HepG2 (cell line): ENCODE results near the gene CMIP. TPM values are rescaled to one million over a fixed set of nuclear protein-coding genes. Genes with fewer than 3 reads are reported as not detected.

ENCODE experiments used
- BRD4 ChIP-seq: sonication (generic); formaldehyde crosslinking; IDR thresholded peaks from 2 replicates; pipeline ENCODE4 v1.4.0; 2020; ENCODE audit warnings: missing genetic modification reagents
- CREM ChIP-seq, 2 experiments: sonication (generic) in 1 of 2; formaldehyde crosslinking in 1 of 2; IDR thresholded peaks; 2 replicates each; pipeline versions ENCODE4 v1.4.0 to v1.6.1; 2016 to 2020; ENCODE audit warnings: antibody characterized with exemption in 1 of 2, mild to moderate bottlenecking in 1 of 2, missing genetic modification reagents in 1 of 2
- FOXA1 ChIP-seq, 2 experiments: fragments of 450-650 bp in 1 of 2; sonication (generic) in 1 of 2; formaldehyde crosslinking in 1 of 2; IDR thresholded peaks; 2 replicates each; pipeline versions ENCODE4 v1.4.0 to v1.6.1; 2016 to 2020; ENCODE audit warnings: missing genetic modification reagents in 1 of 2
- HOXA5 ChIP-seq: sonication (generic); formaldehyde crosslinking; IDR thresholded peaks from 2 replicates; pipeline ENCODE4 v1.4.0; 2020; ENCODE audit warnings: missing genetic modification reagents
- KAT7 ChIP-seq: IDR thresholded peaks from 2 replicates; pipeline ENCODE4 v1.6.1; 2018; ENCODE audit warnings: borderline replicate concordance, missing compliant biosample characterization
- KDM2A ChIP-seq: sonication (generic); formaldehyde crosslinking; IDR thresholded peaks from 2 replicates; pipeline ENCODE4 v1.4.0; 2020; ENCODE audit warnings: low read depth, missing genetic modification reagents, borderline replicate concordance
- MBD4 ChIP-seq: IDR thresholded peaks from 2 replicates; pipeline ENCODE4 v1.6.1; 2012; ENCODE audit warnings: low read length, inconsistent platforms, borderline replicate concordance
- MED1 ChIP-seq: sonication (generic); formaldehyde crosslinking; IDR thresholded peaks from 2 replicates; pipeline ENCODE4 v1.4.0; 2020; ENCODE audit warnings: missing genetic modification reagents
- ZNF17 ChIP-seq: sonication (generic); formaldehyde crosslinking; IDR thresholded peaks from 2 replicates; pipeline ENCODE4 v1.5.0; 2020; ENCODE audit warnings: mild to moderate bottlenecking, missing genetic modification reagents
- ZNF510 ChIP-seq: sonication (generic); formaldehyde crosslinking; IDR thresholded peaks from 2 replicates; pipeline ENCODE4 v1.4.0; 2020; ENCODE audit warnings: low read depth, mild to moderate bottlenecking, missing genetic modification reagents
- polyA plus RNA-seq, 8 experiments: library from polyadenylated mRNA; depleted of rRNA in 3 of 8; stranded (reverse) in 7 of 8; unstranded in 1 of 8; fragments of >200 nt; fragmentation: Illumina TruSeq in 4 of 8; extraction: Trizol in 4 of 8; gene quantifications; 2 replicates each; pipeline versions ENCODE4 v1.2.1 to v1.2.3, GENCODE V29; 2011 to 2016; ENCODE audit warnings: low read depth in 4 of 8, missing spikeins in 1 of 8, mixed read lengths in 1 of 8; ENCODE audit not compliant: insufficient read depth in 1 of 8
- total RNA-seq, 5 experiments: library from RNA; depleted of rRNA; stranded (reverse); fragments of >200 nt; fragmentation: Illumina TruSeq; extraction: Trizol; gene quantifications; 2 replicates each; pipeline ENCODE4 v1.2.3, GENCODE V29; 2016; ENCODE audit warnings: low read depth in 1 of 5
- TF ChIP-seq, protein P1 (sequence below): sonication (generic); formaldehyde crosslinking; IDR thresholded peaks from 2 replicates; pipeline ENCODE4 v1.4.0; 2020; ENCODE audit warnings: missing genetic modification reagents
- TF ChIP-seq, protein P2 (sequence below): sonication (generic); formaldehyde crosslinking; IDR thresholded peaks from 2 replicates; pipeline ENCODE4 v1.9.0; 2021; ENCODE audit warnings: mild to moderate bottlenecking, missing genetic modification reagents
- TF ChIP-seq, protein P3 (sequence below): sonication (generic); formaldehyde crosslinking; conservative IDR thresholded peaks from 2 replicates; pipeline ENCODE4 v1.8.0; 2022; ENCODE audit warnings: low read depth, missing genetic modification reagents

Gene CMIP
- total and polyA plus RNA-seq, 2 of the 13 experiments (the other 11 are each of a cell fraction or from before 2014, with no cell fraction given): 10.9 to 18.1 TPM

DNA sequence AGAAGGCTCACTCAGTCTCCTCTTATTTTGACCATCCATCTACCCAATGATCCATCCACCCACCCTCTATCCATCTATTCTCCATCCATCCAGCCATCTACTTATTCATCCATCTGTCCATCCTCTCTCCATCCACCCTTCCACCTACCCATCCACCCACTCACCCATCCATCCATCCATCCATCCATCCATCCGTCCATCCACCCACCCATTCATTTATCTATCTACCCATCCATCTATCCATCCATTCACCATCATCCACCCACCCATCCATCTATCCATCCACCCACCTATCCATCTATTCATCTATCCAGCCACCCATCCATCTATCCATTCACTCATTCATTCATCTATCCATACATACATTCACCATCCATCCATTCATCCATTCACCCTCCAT is 288.7 kb downstream of the CMIP start (continued):
- TF ChIP-seq, protein P1, sequence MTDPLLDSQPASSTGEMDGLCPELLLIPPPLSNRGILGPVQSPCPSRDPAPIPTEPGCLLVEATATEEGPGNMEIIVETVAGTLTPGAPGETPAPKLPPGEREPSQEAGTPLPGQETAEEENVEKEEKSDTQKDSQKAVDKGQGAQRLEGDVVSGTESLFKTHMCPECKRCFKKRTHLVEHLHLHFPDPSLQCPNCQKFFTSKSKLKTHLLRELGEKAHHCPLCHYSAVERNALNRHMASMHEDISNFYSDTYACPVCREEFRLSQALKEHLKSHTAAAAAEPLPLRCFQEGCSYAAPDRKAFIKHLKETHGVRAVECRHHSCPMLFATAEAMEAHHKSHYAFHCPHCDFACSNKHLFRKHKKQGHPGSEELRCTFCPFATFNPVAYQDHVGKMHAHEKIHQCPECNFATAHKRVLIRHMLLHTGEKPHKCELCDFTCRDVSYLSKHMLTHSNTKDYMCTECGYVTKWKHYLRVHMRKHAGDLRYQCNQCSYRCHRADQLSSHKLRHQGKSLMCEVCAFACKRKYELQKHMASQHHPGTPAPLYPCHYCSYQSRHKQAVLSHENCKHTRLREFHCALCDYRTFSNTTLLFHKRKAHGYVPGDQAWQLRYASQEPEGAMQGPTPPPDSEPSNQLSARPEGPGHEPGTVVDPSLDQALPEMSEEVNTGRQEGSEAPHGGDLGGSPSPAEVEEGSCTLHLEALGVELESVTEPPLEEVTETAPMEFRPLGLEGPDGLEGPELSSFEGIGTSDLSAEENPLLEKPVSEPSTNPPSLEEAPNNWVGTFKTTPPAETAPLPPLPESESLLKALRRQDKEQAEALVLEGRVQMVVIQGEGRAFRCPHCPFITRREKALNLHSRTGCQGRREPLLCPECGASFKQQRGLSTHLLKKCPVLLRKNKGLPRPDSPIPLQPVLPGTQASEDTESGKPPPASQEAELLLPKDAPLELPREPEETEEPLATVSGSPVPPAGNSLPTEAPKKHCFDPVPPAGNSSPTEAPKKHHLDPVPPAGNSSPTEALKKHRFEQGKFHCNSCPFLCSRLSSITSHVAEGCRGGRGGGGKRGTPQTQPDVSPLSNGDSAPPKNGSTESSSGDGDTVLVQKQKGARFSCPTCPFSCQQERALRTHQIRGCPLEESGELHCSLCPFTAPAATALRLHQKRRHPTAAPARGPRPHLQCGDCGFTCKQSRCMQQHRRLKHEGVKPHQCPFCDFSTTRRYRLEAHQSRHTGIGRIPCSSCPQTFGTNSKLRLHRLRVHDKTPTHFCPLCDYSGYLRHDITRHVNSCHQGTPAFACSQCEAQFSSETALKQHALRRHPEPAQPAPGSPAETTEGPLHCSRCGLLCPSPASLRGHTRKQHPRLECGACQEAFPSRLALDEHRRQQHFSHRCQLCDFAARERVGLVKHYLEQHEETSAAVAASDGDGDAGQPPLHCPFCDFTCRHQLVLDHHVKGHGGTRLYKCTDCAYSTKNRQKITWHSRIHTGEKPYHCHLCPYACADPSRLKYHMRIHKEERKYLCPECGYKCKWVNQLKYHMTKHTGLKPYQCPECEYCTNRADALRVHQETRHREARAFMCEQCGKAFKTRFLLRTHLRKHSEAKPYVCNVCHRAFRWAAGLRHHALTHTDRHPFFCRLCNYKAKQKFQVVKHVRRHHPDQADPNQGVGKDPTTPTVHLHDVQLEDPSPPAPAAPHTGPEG (CRISPR knock-in tag): no peak
- TF ChIP-seq CREM (IDR thresholded peaks at IDR 0.05) (no peak), CREM (CRISPR knock-in tag; IDR thresholded peaks at IDR 0.05) (no peak), HOXA5 (CRISPR knock-in tag) (no peak), ZNF17 (no peak), MBD4 (no peak), BRD4 (CRISPR knock-in tag) (no peak), KDM2A (CRISPR knock-in tag) (no peak), FOXA1 (IDR thresholded peaks at IDR 0.05) (peak; percentile 24; the same call in 1 of the 2 replicates), FOXA1 (CRISPR knock-in tag; IDR thresholded peaks at IDR 0.05) (no peak), MED1 (CRISPR knock-in tag) (no peak), KAT7 (CRISPR knock-in tag) (no peak), ZNF510 (CRISPR knock-in tag) (no peak)
- TF ChIP-seq, protein P2, sequence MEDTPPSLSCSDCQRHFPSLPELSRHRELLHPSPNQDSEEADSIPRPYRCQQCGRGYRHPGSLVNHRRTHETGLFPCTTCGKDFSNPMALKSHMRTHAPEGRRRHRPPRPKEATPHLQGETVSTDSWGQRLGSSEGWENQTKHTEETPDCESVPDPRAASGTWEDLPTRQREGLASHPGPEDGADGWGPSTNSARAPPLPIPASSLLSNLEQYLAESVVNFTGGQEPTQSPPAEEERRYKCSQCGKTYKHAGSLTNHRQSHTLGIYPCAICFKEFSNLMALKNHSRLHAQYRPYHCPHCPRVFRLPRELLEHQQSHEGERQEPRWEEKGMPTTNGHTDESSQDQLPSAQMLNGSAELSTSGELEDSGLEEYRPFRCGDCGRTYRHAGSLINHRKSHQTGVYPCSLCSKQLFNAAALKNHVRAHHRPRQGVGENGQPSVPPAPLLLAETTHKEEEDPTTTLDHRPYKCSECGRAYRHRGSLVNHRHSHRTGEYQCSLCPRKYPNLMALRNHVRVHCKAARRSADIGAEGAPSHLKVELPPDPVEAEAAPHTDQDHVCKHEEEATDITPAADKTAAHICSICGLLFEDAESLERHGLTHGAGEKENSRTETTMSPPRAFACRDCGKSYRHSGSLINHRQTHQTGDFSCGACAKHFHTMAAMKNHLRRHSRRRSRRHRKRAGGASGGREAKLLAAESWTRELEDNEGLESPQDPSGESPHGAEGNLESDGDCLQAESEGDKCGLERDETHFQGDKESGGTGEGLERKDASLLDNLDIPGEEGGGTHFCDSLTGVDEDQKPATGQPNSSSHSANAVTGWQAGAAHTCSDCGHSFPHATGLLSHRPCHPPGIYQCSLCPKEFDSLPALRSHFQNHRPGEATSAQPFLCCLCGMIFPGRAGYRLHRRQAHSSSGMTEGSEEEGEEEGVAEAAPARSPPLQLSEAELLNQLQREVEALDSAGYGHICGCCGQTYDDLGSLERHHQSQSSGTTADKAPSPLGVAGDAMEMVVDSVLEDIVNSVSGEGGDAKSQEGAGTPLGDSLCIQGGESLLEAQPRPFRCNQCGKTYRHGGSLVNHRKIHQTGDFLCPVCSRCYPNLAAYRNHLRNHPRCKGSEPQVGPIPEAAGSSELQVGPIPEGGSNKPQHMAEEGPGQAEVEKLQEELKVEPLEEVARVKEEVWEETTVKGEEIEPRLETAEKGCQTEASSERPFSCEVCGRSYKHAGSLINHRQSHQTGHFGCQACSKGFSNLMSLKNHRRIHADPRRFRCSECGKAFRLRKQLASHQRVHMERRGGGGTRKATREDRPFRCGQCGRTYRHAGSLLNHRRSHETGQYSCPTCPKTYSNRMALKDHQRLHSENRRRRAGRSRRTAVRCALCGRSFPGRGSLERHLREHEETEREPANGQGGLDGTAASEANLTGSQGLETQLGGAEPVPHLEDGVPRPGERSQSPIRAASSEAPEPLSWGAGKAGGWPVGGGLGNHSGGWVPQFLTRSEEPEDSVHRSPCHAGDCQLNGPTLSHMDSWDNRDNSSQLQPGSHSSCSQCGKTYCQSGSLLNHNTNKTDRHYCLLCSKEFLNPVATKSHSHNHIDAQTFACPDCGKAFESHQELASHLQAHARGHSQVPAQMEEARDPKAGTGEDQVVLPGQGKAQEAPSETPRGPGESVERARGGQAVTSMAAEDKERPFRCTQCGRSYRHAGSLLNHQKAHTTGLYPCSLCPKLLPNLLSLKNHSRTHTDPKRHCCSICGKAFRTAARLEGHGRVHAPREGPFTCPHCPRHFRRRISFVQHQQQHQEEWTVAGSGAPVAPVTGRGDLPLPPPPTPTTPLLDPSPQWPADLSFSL (CRISPR knock-in tag): no peak
- TF ChIP-seq, protein P3, sequence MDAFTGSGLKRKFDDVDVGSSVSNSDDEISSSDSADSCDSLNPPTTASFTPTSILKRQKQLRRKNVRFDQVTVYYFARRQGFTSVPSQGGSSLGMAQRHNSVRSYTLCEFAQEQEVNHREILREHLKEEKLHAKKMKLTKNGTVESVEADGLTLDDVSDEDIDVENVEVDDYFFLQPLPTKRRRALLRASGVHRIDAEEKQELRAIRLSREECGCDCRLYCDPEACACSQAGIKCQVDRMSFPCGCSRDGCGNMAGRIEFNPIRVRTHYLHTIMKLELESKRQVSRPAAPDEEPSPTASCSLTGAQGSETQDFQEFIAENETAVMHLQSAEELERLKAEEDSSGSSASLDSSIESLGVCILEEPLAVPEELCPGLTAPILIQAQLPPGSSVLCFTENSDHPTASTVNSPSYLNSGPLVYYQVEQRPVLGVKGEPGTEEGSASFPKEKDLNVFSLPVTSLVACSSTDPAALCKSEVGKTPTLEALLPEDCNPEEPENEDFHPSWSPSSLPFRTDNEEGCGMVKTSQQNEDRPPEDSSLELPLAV: no peak
